Smooth muscle cell of bladder (primary cell): ENCODE measurements around the gene CCSER2. TPM values are rescaled to one million over a fixed set of nuclear protein-coding genes. Genes with fewer than 3 reads are reported as not detected.

ENCODE experiments used
- total RNA-seq: library from RNA; depleted of rRNA; stranded (reverse); fragments of >200 nt; gene quantifications from 2 replicates; pipeline ENCODE4 v1.2.3, GENCODE V29; 2014

The CCSER2 gene, protein sequence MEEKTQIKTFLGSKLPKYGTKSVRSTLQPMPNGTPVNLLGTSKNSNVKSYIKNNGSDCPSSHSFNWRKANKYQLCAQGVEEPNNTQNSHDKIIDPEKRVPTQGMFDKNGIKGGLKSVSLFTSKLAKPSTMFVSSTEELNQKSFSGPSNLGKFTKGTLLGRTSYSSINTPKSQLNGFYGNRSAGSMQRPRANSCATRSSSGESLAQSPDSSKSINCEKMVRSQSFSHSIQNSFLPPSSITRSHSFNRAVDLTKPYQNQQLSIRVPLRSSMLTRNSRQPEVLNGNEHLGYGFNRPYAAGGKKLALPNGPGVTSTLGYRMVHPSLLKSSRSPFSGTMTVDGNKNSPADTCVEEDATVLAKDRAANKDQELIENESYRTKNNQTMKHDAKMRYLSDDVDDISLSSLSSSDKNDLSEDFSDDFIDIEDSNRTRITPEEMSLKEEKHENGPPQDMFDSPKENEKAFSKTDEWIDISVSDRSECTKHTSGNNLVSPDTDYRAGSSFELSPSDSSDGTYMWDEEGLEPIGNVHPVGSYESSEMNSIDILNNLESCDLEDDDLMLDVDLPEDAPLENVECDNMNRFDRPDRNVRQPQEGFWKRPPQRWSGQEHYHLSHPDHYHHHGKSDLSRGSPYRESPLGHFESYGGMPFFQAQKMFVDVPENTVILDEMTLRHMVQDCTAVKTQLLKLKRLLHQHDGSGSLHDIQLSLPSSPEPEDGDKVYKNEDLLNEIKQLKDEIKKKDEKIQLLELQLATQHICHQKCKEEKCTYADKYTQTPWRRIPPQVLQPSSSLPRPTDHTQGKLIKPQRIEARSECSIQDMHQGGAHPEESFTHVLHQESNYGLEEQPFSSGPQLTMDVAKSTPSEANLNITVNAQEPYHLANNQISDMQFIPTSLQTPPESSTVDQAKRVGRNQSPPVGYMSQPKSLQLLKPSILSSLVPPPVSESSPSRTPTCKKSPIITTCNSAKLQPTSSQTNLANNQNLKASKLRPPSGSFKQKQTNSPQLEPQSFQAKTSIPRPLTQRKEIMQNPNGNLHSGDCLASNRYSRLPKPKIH
- total RNA-seq, result 15.4 and 20.2 TPM in 2 replicates

DNA sequence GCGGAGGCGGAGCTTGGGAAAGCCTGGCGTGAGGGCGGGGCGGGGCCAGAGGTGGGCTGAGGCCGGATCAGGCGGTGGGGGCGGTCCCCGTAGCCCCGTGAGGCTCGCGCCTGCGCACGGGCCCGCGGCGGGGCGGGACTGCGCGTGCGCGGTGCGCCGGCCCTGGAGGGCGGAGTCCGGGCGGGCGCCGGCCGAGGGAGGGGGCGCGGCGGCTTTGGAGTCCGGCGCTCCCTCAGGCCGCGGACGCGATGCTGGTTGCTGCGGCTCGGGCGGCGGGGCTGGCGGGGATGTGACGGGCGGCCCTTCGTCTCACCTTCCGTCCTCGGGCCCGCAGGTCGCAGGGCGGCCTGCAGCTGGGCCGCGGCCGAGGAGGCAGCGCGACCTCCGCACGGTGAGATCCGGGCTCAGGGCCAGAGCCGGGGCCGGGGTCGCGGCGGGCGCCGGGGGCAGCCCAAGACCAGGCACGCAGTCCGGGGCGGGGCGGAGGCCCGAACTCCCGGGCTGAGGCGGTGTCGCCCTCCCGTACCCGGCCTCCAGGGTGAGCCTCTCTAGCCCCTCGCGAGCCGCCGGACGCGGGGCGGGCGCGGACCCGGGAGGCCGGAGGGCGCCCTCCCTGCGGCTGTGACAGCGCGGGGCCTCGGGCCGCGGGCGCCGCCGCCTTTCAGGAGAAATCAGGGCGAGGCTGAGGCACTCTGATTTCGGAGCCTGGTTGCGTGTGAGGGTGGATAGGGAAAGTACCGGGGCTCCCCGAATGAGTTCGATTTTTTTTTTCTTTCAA is at the start of gene CCSER2:
Gene CCSER2 (plus strand): TSS at position 172 of the 778 bp plus-strand sequence. CDS start 42,464 bp downstream, outside the sequence.

Other genes with a start within 250 kb of the CCSER2 start
- 202 and 218 TPM in 2 replicates for gene GHITM, start 189.1 kb upstream of the CCSER2 start, total RNA-seq
- not detected in 2 replicates for gene GPR15LG, start 154.8 kb upstream of the CCSER2 start, total RNA-seq
- under 0.01 TPM in 2 replicates for gene CDHR1, start 134.1 kb upstream of the CCSER2 start, total RNA-seq
- not detected in 2 replicates for gene LRIT2, start 103.0 kb upstream of the CCSER2 start, total RNA-seq
- gene LRIT1, start 87.0 kb upstream of the CCSER2 start, total RNA-seq, result not detected in 2 replicates
- not detected in 2 replicates for gene RGR, start 83.5 kb upstream of the CCSER2 start, total RNA-seq